Nephron (organoid): Measurements from ENCODE around the gene COL4A4.

Experiments used
- H3K27ac Mint-ChIP-seq, 3 experiments: 2 replicates each; pipeline ENCODE4 v1.8.0; 2020; ENCODE audit warnings: mixed read lengths in 3 of 3, mild to moderate bottlenecking in 2 of 3, moderate library complexity in 1 of 3
- H3K27me3 Mint-ChIP-seq: 2 replicates; pipeline ENCODE4 v1.8.0; 2021; ENCODE audit warnings: low read depth, mild to moderate bottlenecking, moderate library complexity, mixed read lengths
- H3K36me3 Mint-ChIP-seq: 2 replicates; pipeline ENCODE4 v1.8.0; 2020; ENCODE audit warnings: low read depth, mixed read lengths
- H3K4me1 Mint-ChIP-seq: 2 replicates; pipeline ENCODE4 v1.8.0; 2020; ENCODE audit warnings: mixed read lengths
- H3K4me3 Mint-ChIP-seq, 3 experiments: 2 replicates each; pipeline ENCODE4 v1.8.0; 2020; ENCODE audit warnings: mild to moderate bottlenecking in 3 of 3, mixed read lengths in 3 of 3, moderate library complexity in 2 of 3
- H3K9me3 Mint-ChIP-seq: 2 replicates; pipeline ENCODE4 v1.8.0; 2020; ENCODE audit warnings: mixed read lengths
- TF ChIP-seq, protein P1 (sequence below), 3 experiments: fragments of 200-600 bp; sonication (generic); IDR thresholded peaks; one replicate each; pipeline ENCODE4 v1.5.0; 2021; ENCODE audit warnings: antibody characterized with exemption in 3 of 3; ENCODE audit not compliant: unreplicated experiment in 3 of 3

Gene COL4A4

GRCh38 chr2:227132986-227133385 lies 31.0 kb downstream of the COL4A4 start:
- no peaks in the 10 kb centered on the region for H3K9me3 Mint-ChIP-seq

GRCh38 chr2:227130636-227131035 lies 33.4 kb downstream of the COL4A4 start:
- H3K36me3 Mint-ChIP-seq, result no peaks in the 10 kb centered on the region
- H3K9me3 Mint-ChIP-seq, result no peaks in the 10 kb centered on the region
- TF ChIP-seq, protein P1, sequence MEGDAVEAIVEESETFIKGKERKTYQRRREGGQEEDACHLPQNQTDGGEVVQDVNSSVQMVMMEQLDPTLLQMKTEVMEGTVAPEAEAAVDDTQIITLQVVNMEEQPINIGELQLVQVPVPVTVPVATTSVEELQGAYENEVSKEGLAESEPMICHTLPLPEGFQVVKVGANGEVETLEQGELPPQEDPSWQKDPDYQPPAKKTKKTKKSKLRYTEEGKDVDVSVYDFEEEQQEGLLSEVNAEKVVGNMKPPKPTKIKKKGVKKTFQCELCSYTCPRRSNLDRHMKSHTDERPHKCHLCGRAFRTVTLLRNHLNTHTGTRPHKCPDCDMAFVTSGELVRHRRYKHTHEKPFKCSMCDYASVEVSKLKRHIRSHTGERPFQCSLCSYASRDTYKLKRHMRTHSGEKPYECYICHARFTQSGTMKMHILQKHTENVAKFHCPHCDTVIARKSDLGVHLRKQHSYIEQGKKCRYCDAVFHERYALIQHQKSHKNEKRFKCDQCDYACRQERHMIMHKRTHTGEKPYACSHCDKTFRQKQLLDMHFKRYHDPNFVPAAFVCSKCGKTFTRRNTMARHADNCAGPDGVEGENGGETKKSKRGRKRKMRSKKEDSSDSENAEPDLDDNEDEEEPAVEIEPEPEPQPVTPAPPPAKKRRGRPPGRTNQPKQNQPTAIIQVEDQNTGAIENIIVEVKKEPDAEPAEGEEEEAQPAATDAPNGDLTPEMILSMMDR (IDR thresholded peaks at IDR 0.05; ENCODE audit: unreplicated experiment in 3 of 3), result no peak
- H3K27me3 Mint-ChIP-seq, result peaks cover 12% of the 10 kb centered on the region
- no peak overlapping the region for H3K4me3 Mint-ChIP-seq
- no peak overlapping the region for H3K27ac Mint-ChIP-seq
- H3K4me1 Mint-ChIP-seq, result peaks cover 12% of the 10 kb centered on the region

More at GRCh38 chr2:227132986-227133385, 31.0 kb downstream of the COL4A4 start:
- peaks cover 4% of the 10 kb centered on the region for H3K4me1 Mint-ChIP-seq
- H3K4me3 Mint-ChIP-seq, result no peak overlapping the region
- no peaks in the 10 kb centered on the region for H3K36me3 Mint-ChIP-seq
- TF ChIP-seq, protein P1 (IDR thresholded peaks at IDR 0.05; ENCODE audit: unreplicated experiment in 3 of 3), result no peak
- H3K27ac Mint-ChIP-seq, result no peak overlapping the region
- H3K27me3 Mint-ChIP-seq, result peaks cover 8% of the 10 kb centered on the region

DNA sequence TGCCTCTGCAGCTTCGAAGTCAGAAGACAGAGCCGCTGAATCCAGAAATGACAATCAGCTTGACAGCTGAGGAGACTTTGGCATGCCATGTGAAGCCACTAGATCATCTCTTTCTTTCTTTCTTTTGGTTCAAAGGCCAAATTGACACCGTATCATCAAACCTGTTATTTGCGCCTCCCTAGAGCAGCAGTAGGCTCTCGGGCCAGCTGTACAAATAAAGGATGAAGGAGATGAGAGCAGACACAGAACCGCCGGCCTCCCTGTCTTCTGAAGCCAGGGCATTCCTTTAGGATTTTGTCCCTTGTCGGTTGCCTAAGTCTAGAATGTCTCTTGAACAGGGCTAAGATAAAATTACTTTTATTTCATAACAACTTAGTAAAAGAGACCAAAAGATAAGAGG lies 36.8 kb downstream of the COL4A4 start:
- H3K4me3 Mint-ChIP-seq, result no peak overlapping the region
- H3K36me3 Mint-ChIP-seq, result no peaks in the 10 kb centered on the region
- no peaks in the 10 kb centered on the region for H3K9me3 Mint-ChIP-seq
- H3K4me1 Mint-ChIP-seq, result peaks cover 8% of the 10 kb centered on the region
- TF ChIP-seq, protein P1 (IDR thresholded peaks at IDR 0.05; ENCODE audit: unreplicated experiment in 3 of 3), result no peak
- H3K27ac Mint-ChIP-seq, result no peak overlapping the region
- H3K27me3 Mint-ChIP-seq, result peaks cover 10% of the 10 kb centered on the region

DNA sequence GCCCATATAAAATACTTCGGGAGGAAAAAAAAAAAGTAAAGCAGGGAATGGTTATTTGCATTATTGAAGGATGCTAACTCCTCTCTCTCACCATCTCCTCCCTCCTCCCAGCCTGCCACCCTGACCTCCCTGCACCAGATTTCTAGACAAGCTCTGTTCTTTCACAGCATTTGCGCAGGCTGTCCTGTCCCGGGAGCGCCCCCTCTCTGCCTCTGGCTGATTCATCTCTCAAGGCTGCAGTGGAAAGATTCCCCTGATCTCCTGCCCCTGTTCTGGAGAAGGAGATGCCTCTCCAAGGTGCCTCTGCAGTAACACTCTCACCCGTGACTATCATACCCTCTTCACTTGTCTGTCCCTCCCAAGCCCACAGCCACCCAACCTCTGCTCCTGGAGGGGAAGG lies 38.5 kb downstream of the COL4A4 start:
- TF ChIP-seq, protein P1 (IDR thresholded peaks at IDR 0.05; ENCODE audit: unreplicated experiment in 3 of 3), result no peak
- H3K36me3 Mint-ChIP-seq, result no peaks in the 10 kb centered on the region
- peaks cover 8% of the 10 kb centered on the region for H3K4me1 Mint-ChIP-seq
- peaks cover 9% of the 10 kb centered on the region for H3K27me3 Mint-ChIP-seq
- no peaks in the 10 kb centered on the region for H3K9me3 Mint-ChIP-seq
- H3K27ac Mint-ChIP-seq, result no peak overlapping the region
- no peak overlapping the region for H3K4me3 Mint-ChIP-seq

DNA sequence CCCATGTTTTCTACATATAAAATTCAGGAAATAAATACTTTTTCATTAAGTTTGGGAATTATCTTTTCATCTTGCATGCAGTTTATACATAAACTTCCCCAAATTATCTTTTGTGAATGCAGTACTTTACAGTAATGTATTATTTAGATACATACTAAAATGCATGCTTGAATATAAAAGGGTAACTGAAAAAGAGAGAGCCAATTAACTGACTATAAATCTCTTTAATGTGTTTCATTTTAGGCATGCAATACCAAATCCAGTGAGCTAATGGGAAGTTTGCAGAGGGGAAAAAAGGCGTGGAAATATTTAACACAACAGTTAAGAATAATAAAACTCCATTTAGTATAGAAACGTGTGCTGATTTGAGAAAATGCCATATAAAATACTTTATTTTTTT lies 39.2 kb downstream of the COL4A4 start:
- Mint-ChIP-seq H3K4me3 (no peak overlapping the region), H3K36me3 (no peaks in the 10 kb centered on the region), H3K9me3 (no peaks in the 10 kb centered on the region), H3K27ac (no peak overlapping the region), H3K27me3 (peaks cover 9% of the 10 kb centered on the region), H3K4me1 (peaks cover 11% of the 10 kb centered on the region)
- TF ChIP-seq, protein P1 (IDR thresholded peaks at IDR 0.05; ENCODE audit: unreplicated experiment in 3 of 3), result no peak

- Mint-ChIP-seq H3K4me1 (peaks cover 11% of the 10 kb centered on the region), H3K36me3 (no peaks in the 10 kb centered on the region), H3K27ac (no peak overlapping the region), H3K27me3 (peaks cover 5% of the 10 kb centered on the region), H3K4me3 (no peak overlapping the region), H3K9me3 (no peaks in the 10 kb centered on the region)
- TF ChIP-seq, protein P1 (IDR thresholded peaks at IDR 0.05; ENCODE audit: unreplicated experiment in 3 of 3), result no peak
Observed at GRCh38 chr2:227123697-227124096, 40.3 kb downstream of the COL4A4 start.
